H1 (cell line): ENCODE measurements around the gene TTC9. TPM values are rescaled to one million over a fixed set of nuclear protein-coding genes. Genes with fewer than 3 reads are reported as not detected.

Experiments
- GTF2F1 ChIP-seq: IDR thresholded peaks from 2 replicates; pipeline ENCODE4 v1.6.1; 2012; ENCODE audit warnings: low read depth, low read length, improper control_type of control experiment, borderline replicate concordance
- HDAC2 ChIP-seq, 2 experiments: fragments of 300-600 bp in 1 of 2; sonication (generic) in 1 of 2; IDR thresholded peaks; 2 replicates each; pipeline ENCODE4 v1.6.1; 2011 to 2012; ENCODE audit warnings: low read depth in 2 of 2, low read length in 2 of 2, mild to moderate bottlenecking in 2 of 2, moderate library complexity in 2 of 2, borderline replicate concordance in 1 of 2, inconsistent platforms in 1 of 2
- SP1 ChIP-seq: IDR thresholded peaks from 2 replicates; pipeline ENCODE4 v1.6.1; 2011; ENCODE audit warnings: low read depth, low read length
- SRF ChIP-seq: IDR thresholded peaks from 2 replicates; pipeline ENCODE4 v1.6.1; 2011; ENCODE audit warnings: mild to moderate bottlenecking, low read depth, low read length, moderate library complexity
- TAF1 ChIP-seq: IDR thresholded peaks from 2 replicates; pipeline ENCODE4 v1.6.1; 2011; ENCODE audit warnings: mild to moderate bottlenecking, low read depth, low read length
- YY1 ChIP-seq: IDR thresholded peaks from 2 replicates; pipeline ENCODE4 v1.6.1; 2011; ENCODE audit warnings: low read depth, mild to moderate bottlenecking, low read length
- polyA plus RNA-seq, 7 experiments: library from polyadenylated mRNA; depleted of rRNA in 3 of 7; stranded (reverse) in 5 of 7; unstranded in 2 of 7; fragments of >200 nt in 5 of 7; fragments of 200-250 nt in 2 of 7; gene quantifications; 1 replicate in 5 of 7; 2 replicates in 1 of 7; 4 replicates in 1 of 7; pipeline versions ENCODE4 v1.2.1 to v1.2.3, GENCODE V29; 2011 to 2013; ENCODE audit warnings: missing spikeins in 2 of 7, mixed read lengths in 2 of 7
- total RNA-seq: library from RNA; stranded (reverse); fragmentation: NEBNext Ultra II Directional; extraction: Animal tissue kit (Norgen Biotek cat#: 25700); gene quantifications from 2 replicates; pipeline ENCODE4 v1.2.1, GENCODE V29; 2021

Gene TTC9
- total and polyA plus RNA-seq, 2 of the 8 experiments (the other 6 are each of a cell fraction or from before 2014, with no cell fraction given): 21.0 to 29.5 TPM

- TF ChIP-seq YY1 (0 out of 2 replicates have a peak, but pooled peaks have one; percentile 4), HDAC2 (IDR thresholded peaks at IDR 0.05; ENCODE audit: borderline replicate concordance in 1 of 2, low read depth in 2 of 2, low read length in 2 of 2) (no peak; a peak in 2 of 4 replicates), GTF2F1 (no peak), SRF (no peak), TAF1 (0 out of 2 replicates have a peak, but pooled peaks have one; percentile 2), SP1 (0 out of 2 replicates have a peak, but pooled peaks have one; percentile 2)
These were observed 67.2 kb downstream of the TTC9 start (continued) for GRCh38 chr14:70708717-70709570.
